NCI-H146 treated with DMSO at 0.1 percent for 48 hours (cell line): ENCODE measurements around the gene CLDN7.
"Not testable (repeated sequence)": the region's sequence is repeated elsewhere in the genome, so short reads cannot be mapped to it uniquely, and the experiment has no call there.

ENCODE experiments used
- DNase-seq: peaks from one replicate; lab custom pipeline; 2025; ENCODE audit not compliant: unreplicated experiment; lab: John Stamatoyannopoulos, UW

CLDN7 gene

GRCh38 chr17:7256766-7257456 lies 5.4 kb downstream of the CLDN7 start:
- DNase-seq = no peak

- DNase-seq = no peak
Measured at GRCh38 chr17:7254511-7254910, 7.8 kb downstream of the CLDN7 start.

GRCh38 chr17:7253082-7253481 lies 9.2 kb downstream of the CLDN7 start:
- no peak for DNase-seq

- DNase-seq = peak; percentile 84
Measured at GRCh38 chr17:7252176-7253043, 9.9 kb downstream of the CLDN7 start, which contains the start of gene ELP5. TSS of gene ELP5 (plus strand) at chr17:7252215. CDS start at chr17:7252551, 336 bp downstream.

GRCh38 chr17:7251661-7252175 lies 10.6 kb downstream of the CLDN7 start, which contains the start of gene CTDNEP1:
TSS of gene CTDNEP1 (minus strand) at chr17:7251734. CDS start at chr17:7251296, 438 bp downstream.
- DNase-seq = peak; percentile 96

GRCh38 chr17:7250695-7251627 lies 11.3 kb downstream of the CLDN7 start:
- DNase-seq = no peak

- DNase-seq = no peak
Measured at GRCh38 chr17:7249830-7250229, 12.4 kb downstream of the CLDN7 start.

GRCh38 chr17:7249214-7249613 lies 13.1 kb downstream of the CLDN7 start:
- DNase-seq = no peak

- DNase-seq = no peak
Measured at GRCh38 chr17:7248796-7249195, 13.5 kb downstream of the CLDN7 start.

- DNase-seq = no peak
Measured at GRCh38 chr17:7246779-7247178, 15.5 kb downstream of the CLDN7 start.

GRCh38 chr17:7243838-7244237 lies 18.4 kb downstream of the CLDN7 start:
- not testable (repeated sequence) for DNase-seq

GRCh38 chr17:7243453-7243729 lies 18.9 kb downstream of the CLDN7 start:
- DNase-seq = no peak

- DNase-seq = peak; percentile 90
Measured at GRCh38 chr17:7242717-7243452, 19.4 kb downstream of the CLDN7 start.

- DNase-seq = peak; percentile 71
Measured at GRCh38 chr17:7241783-7242716, 20.2 kb downstream of the CLDN7 start, which contains the start of gene GABARAP. TSS of gene GABARAP (minus strand) at chr17:7242449. CDS start at chr17:7242330, 119 bp downstream.

- DNase-seq = no peak
Measured at GRCh38 chr17:7241090-7241733, 21.1 kb downstream of the CLDN7 start.

- DNase-seq = no peak
Measured at GRCh38 chr17:7240375-7240774, 21.9 kb downstream of the CLDN7 start.

GRCh38 chr17:7239091-7240027 lies 22.9 kb downstream of the CLDN7 start, which contains the start of gene PHF23:
TSS of gene PHF23 (minus strand) at chr17:7239457. CDS start at chr17:7239279, 178 bp downstream.
- peak; percentile 98 for DNase-seq
